ENCODE measurements around the gene KY. TPM values are rescaled to one million over a fixed set of nuclear protein-coding genes. Genes with fewer than 3 reads are reported as not detected.

Gene KY
- total and polyA plus RNA-seq, 4 donors: 0.13 to 1.8 (median 0.65) TPM

DNA sequence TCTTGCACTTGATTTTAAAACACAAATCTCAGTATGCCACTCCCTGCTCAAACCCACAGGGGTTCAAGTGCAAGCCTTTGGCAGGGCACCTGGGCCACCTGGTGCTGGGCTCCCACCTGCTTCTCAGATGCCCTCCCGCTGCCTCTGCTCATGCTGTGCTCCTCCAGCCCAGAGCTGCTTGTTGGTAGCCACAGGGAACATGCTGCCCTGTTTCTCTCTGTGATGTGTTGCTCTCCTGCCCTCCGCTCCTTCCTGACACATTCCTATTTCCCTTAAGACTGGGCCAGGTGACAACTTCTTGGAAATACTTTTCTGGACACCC lies 27.1 kb upstream of the KY start:
- ATAC-seq (ENCODE audit: low FRiP score) (no peak), DNase-seq (no peak)
- 91 to 93% methylated on average over 2 of the region's 2 CpGs for WGBS, 2 donors
- Histone ChIP-seq H3K27me3 (ENCODE audit: control insufficient read depth in 1 of 2, insufficient read depth in 2 of 2, low read length in 1 of 2) (no peaks in the 10 kb centered on the region), H3K4me1 (ENCODE audit: control insufficient read depth in 1 of 2, insufficient read depth in 2 of 2, low read length in 2 of 2) (no peaks in the 10 kb centered on the region), H3K36me3 (ENCODE audit: control insufficient read depth in 1 of 2, insufficient read depth in 2 of 2, low read length in 1 of 2) (no peaks in the 10 kb centered on the region), H3K4me3 (ENCODE audit: low read length in 2 of 2) (no peak overlapping the region), H3K27ac (ENCODE audit: low read depth in 1 of 2, low read length in 2 of 2) (no peak overlapping the region), H3K9me3 (ENCODE audit: control insufficient read depth, low read length) (peaks cover 3% of the 10 kb centered on the region)
- intact Hi-C loops (cut with DNase I): loop anchor here (5.0 kb wide), 1 partner anchor 76 kb away; no protein-coding TSS in a partner anchor

DNA sequence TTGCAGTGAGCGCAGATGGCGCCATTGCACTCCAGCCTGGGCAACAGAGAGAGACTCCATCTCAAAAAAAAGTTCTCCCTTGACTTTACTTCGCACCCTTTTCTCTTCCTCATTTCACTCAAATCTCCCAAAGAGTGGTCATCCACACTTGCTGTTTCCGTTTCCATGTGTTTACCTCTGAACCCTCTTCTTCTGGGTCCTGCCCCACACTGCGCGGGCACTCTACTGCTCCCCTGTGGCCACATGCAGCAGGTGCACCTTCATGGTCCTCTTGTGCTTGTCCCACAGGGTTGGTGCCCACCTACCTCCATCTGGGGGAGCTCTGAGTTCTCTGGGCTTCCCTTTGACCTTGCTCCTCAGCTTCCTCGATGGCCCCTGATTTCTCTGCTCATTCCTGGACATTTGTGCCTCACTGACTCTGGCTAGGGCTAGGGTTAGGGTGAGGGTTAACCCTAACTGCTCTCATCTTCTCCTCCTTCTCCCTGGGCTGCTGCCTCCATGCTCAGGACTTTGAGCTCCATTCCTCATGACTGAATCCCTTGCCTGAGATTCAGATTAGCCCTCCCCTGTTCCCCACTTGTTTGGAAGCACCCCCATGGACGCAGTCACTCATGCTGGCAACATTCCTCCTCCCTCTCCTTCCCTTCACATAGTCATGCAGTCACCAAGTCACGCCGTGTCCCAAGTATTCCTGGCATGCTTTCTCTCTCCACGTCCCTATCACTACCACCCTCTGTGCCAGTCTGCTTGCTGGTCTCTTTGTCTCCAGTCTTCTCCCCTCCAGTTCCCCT lies 26.6 kb upstream of the KY start:
- Histone ChIP-seq H3K4me1 (ENCODE audit: control insufficient read depth in 1 of 2, insufficient read depth in 2 of 2, low read length in 2 of 2) (no peaks in the 10 kb centered on the region), H3K36me3 (ENCODE audit: control insufficient read depth in 1 of 2, insufficient read depth in 2 of 2, low read length in 1 of 2) (no peaks in the 10 kb centered on the region), H3K4me3 (ENCODE audit: low read length in 2 of 2) (no peak overlapping the region), H3K27me3 (ENCODE audit: control insufficient read depth in 1 of 2, insufficient read depth in 2 of 2, low read length in 1 of 2) (no peaks in the 10 kb centered on the region), H3K9me3 (ENCODE audit: control insufficient read depth, low read length) (peaks cover 3% of the 10 kb centered on the region), H3K27ac (ENCODE audit: low read depth in 1 of 2, low read length in 2 of 2) (no peak overlapping the region)
- DNase-seq (no peak), ATAC-seq (ENCODE audit: low FRiP score) (peak; percentile 56)
- intact Hi-C loops (cut with DNase I): loop anchor here (5.0 kb wide), 1 partner anchor 75 kb away; no protein-coding TSS in a partner anchor
- WGBS, 2 donors: 27 to 32% methylated on average over 11 of the region's 11 CpGs

- no peaks in the 10 kb centered on the region for H3K27me3 ChIP-seq (ENCODE audit: control insufficient read depth in 1 of 2, insufficient read depth in 2 of 2, low read length in 1 of 2)
- intact Hi-C loops (cut with DNase I): loop anchor here (5.0 kb wide), 1 partner anchor 73 kb away; no protein-coding TSS in a partner anchor
- H3K9me3 ChIP-seq (ENCODE audit: control insufficient read depth, low read length): peaks cover 3% of the 10 kb centered on the region
- H3K4me3 ChIP-seq (ENCODE audit: low read length in 2 of 2): no peak overlapping the region
- ATAC-seq (ENCODE audit: low FRiP score) (no peak), DNase-seq (no peak)
- 88 to 90% methylated on average over 3 of the region's 3 CpGs for whole genome bisulfite sequencing, 2 donors
- H3K4me1 ChIP-seq (ENCODE audit: control insufficient read depth in 1 of 2, insufficient read depth in 2 of 2, low read length in 2 of 2): no peaks in the 10 kb centered on the region
- H3K36me3 ChIP-seq (ENCODE audit: control insufficient read depth in 1 of 2, insufficient read depth in 2 of 2, low read length in 1 of 2): no peaks in the 10 kb centered on the region
- H3K27ac ChIP-seq (ENCODE audit: low read depth in 1 of 2, low read length in 2 of 2): no peak overlapping the region
Observed at GRCh38 chr3:134675726-134676256, 25.0 kb upstream of the KY start.

GRCh38 chr3:134672571-134672970 lies 21.7 kb upstream of the KY start:
- H3K4me1 ChIP-seq (ENCODE audit: control insufficient read depth in 1 of 2, insufficient read depth in 2 of 2, low read length in 2 of 2): no peaks in the 10 kb centered on the region
- H3K36me3 ChIP-seq (ENCODE audit: control insufficient read depth in 1 of 2, insufficient read depth in 2 of 2, low read length in 1 of 2): no peaks in the 10 kb centered on the region
- H3K27ac ChIP-seq (ENCODE audit: low read depth in 1 of 2, low read length in 2 of 2): no peak overlapping the region
- no peaks in the 10 kb centered on the region for H3K27me3 ChIP-seq (ENCODE audit: control insufficient read depth in 1 of 2, insufficient read depth in 2 of 2, low read length in 1 of 2)
- no peak for DNase-seq
- peaks cover 3% of the 10 kb centered on the region for H3K9me3 ChIP-seq (ENCODE audit: control insufficient read depth, low read length)
- intact Hi-C loops (cut with DNase I): no loop called here
- WGBS, 2 donors: 85 to 87% methylated on average over 5 of the region's 5 CpGs
- ATAC-seq (ENCODE audit: low FRiP score): no peak
- H3K4me3 ChIP-seq (ENCODE audit: low read length in 2 of 2): no peak overlapping the region

DNA sequence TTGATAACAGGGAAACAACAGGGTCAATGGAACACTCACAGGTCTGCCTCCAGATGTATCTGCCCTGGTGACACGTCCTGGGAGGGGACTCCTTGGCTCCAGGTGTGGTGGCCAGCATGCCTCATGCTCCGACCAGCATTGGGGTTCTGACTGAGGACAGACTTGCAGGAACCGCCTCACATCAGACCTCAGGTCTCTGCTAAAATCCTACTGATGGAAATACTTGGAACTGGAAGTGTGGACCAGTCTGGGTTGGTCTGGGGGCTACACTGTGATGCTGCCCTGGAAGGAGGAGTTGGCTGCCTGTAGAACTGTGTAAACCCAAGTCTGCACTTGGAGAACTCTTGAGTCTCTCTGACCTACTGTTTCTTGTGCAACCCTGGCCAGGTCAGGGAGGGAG lies 17.1 kb upstream of the KY start:
- WGBS, 2 donors: 69 to 73% methylated on average over 3 of the region's 3 CpGs
- intact Hi-C loops (cut with DNase I): no loop called here
- ATAC-seq (ENCODE audit: low FRiP score) (no peak), DNase-seq (no peak)
- Histone ChIP-seq H3K27ac (ENCODE audit: low read depth in 1 of 2, low read length in 2 of 2) (no peak overlapping the region), H3K36me3 (ENCODE audit: control insufficient read depth in 1 of 2, insufficient read depth in 2 of 2, low read length in 1 of 2) (no peaks in the 10 kb centered on the region), H3K4me1 (ENCODE audit: control insufficient read depth in 1 of 2, insufficient read depth in 2 of 2, low read length in 2 of 2) (no peaks in the 10 kb centered on the region), H3K4me3 (ENCODE audit: low read length in 2 of 2) (no peak overlapping the region), H3K9me3 (ENCODE audit: control insufficient read depth, low read length) (no peaks in the 10 kb centered on the region), H3K27me3 (ENCODE audit: control insufficient read depth in 1 of 2, insufficient read depth in 2 of 2, low read length in 1 of 2) (no peaks in the 10 kb centered on the region)

GRCh38 chr3:134667406-134667805 lies 16.6 kb upstream of the KY start:
- DNase-seq (no peak), ATAC-seq (ENCODE audit: low FRiP score) (no peak)
- Histone ChIP-seq H3K4me3 (ENCODE audit: low read length in 2 of 2) (no peak overlapping the region), H3K36me3 (ENCODE audit: control insufficient read depth in 1 of 2, insufficient read depth in 2 of 2, low read length in 1 of 2) (no peaks in the 10 kb centered on the region), H3K27ac (ENCODE audit: low read depth in 1 of 2, low read length in 2 of 2) (no peak overlapping the region), H3K4me1 (ENCODE audit: control insufficient read depth in 1 of 2, insufficient read depth in 2 of 2, low read length in 2 of 2) (no peaks in the 10 kb centered on the region), H3K27me3 (ENCODE audit: control insufficient read depth in 1 of 2, insufficient read depth in 2 of 2, low read length in 1 of 2) (no peaks in the 10 kb centered on the region), H3K9me3 (ENCODE audit: control insufficient read depth, low read length) (no peaks in the 10 kb centered on the region)
- 86 to 87% methylated on average over 3 of the region's 3 CpGs for WGBS, 2 donors
- intact Hi-C loops (cut with DNase I): no loop called here

DNA sequence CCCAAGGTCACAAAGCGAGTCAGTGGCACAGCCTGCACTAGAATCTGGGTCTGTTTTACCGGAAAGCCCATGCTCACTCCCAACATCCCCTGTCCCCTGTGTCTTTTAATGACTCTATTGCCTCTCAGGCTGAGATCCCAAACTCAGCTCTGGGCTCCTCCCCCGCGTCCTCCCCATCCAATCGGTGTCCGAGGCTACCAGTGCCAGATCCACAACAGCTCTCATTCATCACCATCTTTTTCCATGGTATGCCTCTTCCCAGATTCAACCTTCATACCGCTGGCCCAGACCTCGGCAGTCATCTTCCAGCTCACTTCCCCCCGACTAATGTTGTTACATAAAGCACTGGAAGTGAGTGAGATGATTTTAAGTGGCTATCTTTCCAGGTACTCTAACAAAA lies 16.1 kb upstream of the KY start:
- ATAC-seq (ENCODE audit: low FRiP score): no peak

DNA sequence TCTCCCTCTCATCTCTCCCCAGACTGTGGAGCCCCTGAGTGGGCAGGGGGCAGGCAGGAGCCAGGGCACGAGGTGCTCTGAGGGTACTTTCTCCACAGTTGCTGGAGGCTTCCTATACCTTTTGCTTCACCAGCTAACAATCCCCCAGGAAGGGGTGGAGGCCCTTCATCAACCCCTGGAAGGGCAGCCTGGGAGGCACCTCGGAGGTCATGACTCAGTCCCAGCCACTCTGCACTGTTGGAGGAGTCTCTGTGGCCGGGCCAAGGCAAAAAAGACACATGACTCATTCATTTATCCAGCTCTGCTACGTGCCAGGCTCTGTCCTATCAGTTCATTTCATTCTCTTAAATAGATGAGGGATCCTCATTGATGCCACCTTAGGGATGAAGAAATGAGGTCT lies 15.6 kb upstream of the KY start:
- Histone ChIP-seq H3K9me3 (ENCODE audit: control insufficient read depth, low read length) (no peaks in the 10 kb centered on the region), H3K36me3 (ENCODE audit: control insufficient read depth in 1 of 2, insufficient read depth in 2 of 2, low read length in 1 of 2) (no peaks in the 10 kb centered on the region), H3K4me1 (ENCODE audit: control insufficient read depth in 1 of 2, insufficient read depth in 2 of 2, low read length in 2 of 2) (no peaks in the 10 kb centered on the region), H3K27ac (ENCODE audit: low read depth in 1 of 2, low read length in 2 of 2) (no peak overlapping the region), H3K27me3 (ENCODE audit: control insufficient read depth in 1 of 2, insufficient read depth in 2 of 2, low read length in 1 of 2) (no peaks in the 10 kb centered on the region), H3K4me3 (ENCODE audit: low read length in 2 of 2) (no peak overlapping the region)
- WGBS, 2 donors: 35 to 37% methylated on average over 4 of the region's 4 CpGs
- intact Hi-C loops (cut with DNase I): no loop called here
- ATAC-seq (ENCODE audit: low FRiP score) (no peak), DNase-seq (peak in 1 of 2 donors; percentile 76)

More for the DNA sequence above, 16.1 kb upstream of the KY start:
- Histone ChIP-seq H3K27ac (ENCODE audit: low read depth in 1 of 2, low read length in 2 of 2) (no peak overlapping the region), H3K36me3 (ENCODE audit: control insufficient read depth in 1 of 2, insufficient read depth in 2 of 2, low read length in 1 of 2) (no peaks in the 10 kb centered on the region), H3K9me3 (ENCODE audit: control insufficient read depth, low read length) (no peaks in the 10 kb centered on the region), H3K27me3 (ENCODE audit: control insufficient read depth in 1 of 2, insufficient read depth in 2 of 2, low read length in 1 of 2) (no peaks in the 10 kb centered on the region), H3K4me1 (ENCODE audit: control insufficient read depth in 1 of 2, insufficient read depth in 2 of 2, low read length in 2 of 2) (no peaks in the 10 kb centered on the region), H3K4me3 (ENCODE audit: low read length in 2 of 2) (no peak overlapping the region)
- DNase-seq: peak in 1 of 2 donors; percentile 58
- WGBS, 2 donors: 75 to 79% methylated on average over 9 of the region's 9 CpGs
- intact Hi-C loops (cut with DNase I): no loop called here

DNA sequence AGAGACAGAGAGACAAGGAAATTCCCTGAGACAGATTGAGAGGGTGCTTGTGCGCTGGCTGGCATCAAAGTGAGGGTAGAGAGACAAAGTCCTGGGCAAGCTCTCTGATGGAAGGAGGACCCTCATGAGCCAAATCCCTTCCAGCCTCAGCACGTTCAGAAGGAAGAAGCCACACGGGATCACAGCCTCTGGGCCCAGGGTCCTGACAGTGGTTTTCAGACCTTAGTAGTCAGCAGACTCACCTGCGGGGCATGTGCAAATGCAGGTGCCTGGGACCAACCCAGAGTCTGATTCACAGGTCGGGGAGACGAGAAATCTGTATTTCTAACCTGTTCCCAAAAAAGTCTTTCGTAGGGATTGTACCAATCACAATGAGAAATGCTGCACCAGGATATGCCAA lies 15.2 kb upstream of the KY start:
- Histone ChIP-seq H3K9me3 (ENCODE audit: control insufficient read depth, low read length) (no peaks in the 10 kb centered on the region), H3K4me1 (ENCODE audit: control insufficient read depth in 1 of 2, insufficient read depth in 2 of 2, low read length in 2 of 2) (no peaks in the 10 kb centered on the region), H3K27me3 (ENCODE audit: control insufficient read depth in 1 of 2, insufficient read depth in 2 of 2, low read length in 1 of 2) (no peaks in the 10 kb centered on the region), H3K27ac (ENCODE audit: low read depth in 1 of 2, low read length in 2 of 2) (no peak overlapping the region), H3K4me3 (ENCODE audit: low read length in 2 of 2) (no peak overlapping the region), H3K36me3 (ENCODE audit: control insufficient read depth in 1 of 2, insufficient read depth in 2 of 2, low read length in 1 of 2) (no peaks in the 10 kb centered on the region)
- WGBS, 2 donors: 92 to 93% methylated on average over 7 of the region's 7 CpGs
- intact Hi-C loops (cut with DNase I): no loop called here
- no peak for ATAC-seq (ENCODE audit: low FRiP score)
- peak in 1 of 2 donors; percentile 57 for DNase-seq

Measured in aorta (tissue), 5 donors.